Astrocyte (in vitro differentiated cells and primary cell): ENCODE results near the gene ME3. TPM values are rescaled to one million over a fixed set of nuclear protein-coding genes. Genes with fewer than 3 reads are reported as not detected.

ENCODE experiments used
- DNase-seq: peaks from one replicate; pipeline ENCODE4 v3.0.0-alpha.2; 2010; ENCODE audit warnings: low read depth
- FAIRE-seq: peaks from 2 replicates; lab custom pipeline; 2011; peaks lifted over from hg19 to GRCh38; lab: Jason Lieb, UNC
- H2AFZ ChIP-seq: 2 replicates; pipeline ENCODE4 v1.6.0; 2012; ENCODE audit warnings: low read depth, low read length, inconsistent platforms
- H3K27ac ChIP-seq: 2 replicates; pipeline ENCODE4 v1.5.1; 2011; ENCODE audit warnings: low read depth, low read length, inconsistent platforms
- H3K27me3 ChIP-seq: 2 replicates; pipeline ENCODE4 v1.6.0; 2011; ENCODE audit warnings: low read length, inconsistent platforms; ENCODE audit not compliant: insufficient read depth
- H3K36me3 ChIP-seq: 2 replicates; pipeline ENCODE4 v1.5.1; 2011; ENCODE audit warnings: low read length, inconsistent platforms; ENCODE audit not compliant: insufficient read depth
- H3K4me1 ChIP-seq: 2 replicates; pipeline ENCODE4 v1.5.1; 2011; ENCODE audit warnings: low read length, inconsistent platforms; ENCODE audit not compliant: insufficient read depth
- H3K4me2 ChIP-seq: 2 replicates; pipeline ENCODE4 v1.6.0; 2012; ENCODE audit warnings: low read length, inconsistent platforms
- H3K4me3 ChIP-seq: 2 replicates; pipeline ENCODE4 v1.5.1; 2011; ENCODE audit warnings: low read depth, mild to moderate bottlenecking, low read length, inconsistent platforms; ENCODE audit not compliant: insufficient read depth
- H3K79me2 ChIP-seq: 2 replicates; pipeline ENCODE4 v1.6.0; 2012; ENCODE audit warnings: mild to moderate bottlenecking, low read length, inconsistent platforms; ENCODE audit not compliant: insufficient read depth
- H3K9ac ChIP-seq: 2 replicates; pipeline ENCODE4 v1.6.0; 2012; ENCODE audit warnings: mild to moderate bottlenecking, low read length, inconsistent platforms
- H3K9me3 ChIP-seq: 2 replicates; pipeline ENCODE4 v1.5.1; 2012; ENCODE audit warnings: low read depth, mild to moderate bottlenecking, low read length, inconsistent platforms; ENCODE audit not compliant: insufficient read depth
- H4K20me1 ChIP-seq: 2 replicates; pipeline ENCODE4 v1.6.0; 2012; ENCODE audit warnings: low read length, inconsistent platforms; ENCODE audit not compliant: insufficient read depth
- H3K27ac Mint-ChIP-seq: one replicate; pipeline ENCODE4 v1.8.0; 2021; ENCODE audit warnings: mild to moderate bottlenecking, mixed read lengths; ENCODE audit not compliant: unreplicated experiment
- H3K27me3 Mint-ChIP-seq: one replicate; pipeline ENCODE4 v1.8.0; 2021; ENCODE audit warnings: low read depth, mixed read lengths; ENCODE audit not compliant: unreplicated experiment
- H3K36me3 Mint-ChIP-seq: one replicate; pipeline ENCODE4 v1.8.0; 2021; ENCODE audit warnings: low read depth, mixed read lengths; ENCODE audit not compliant: unreplicated experiment
- H3K4me1 Mint-ChIP-seq: one replicate; pipeline ENCODE4 v1.8.0; 2021; ENCODE audit warnings: low read depth, mixed read lengths; ENCODE audit not compliant: unreplicated experiment
- H3K4me3 Mint-ChIP-seq: one replicate; pipeline ENCODE4 v1.8.0; 2021; ENCODE audit warnings: mild to moderate bottlenecking, moderate library complexity, mixed read lengths; ENCODE audit not compliant: unreplicated experiment
- H3K9me3 Mint-ChIP-seq: one replicate; pipeline ENCODE4 v1.8.0; 2021; ENCODE audit warnings: mild to moderate bottlenecking, mixed read lengths; ENCODE audit not compliant: unreplicated experiment
- EZH2 ChIP-seq: IDR thresholded peaks from 2 replicates; pipeline ENCODE4 v1.6.1; 2012; ENCODE audit warnings: mild to moderate bottlenecking, low read length, inconsistent platforms; ENCODE audit not compliant: insufficient read depth
- total RNA-seq: library from RNA; stranded (reverse); gene quantifications from 2 replicates; pipeline ENCODE4 v1.2.1, GENCODE V29; 2021
- TF ChIP-seq, protein P1 (sequence below): IDR thresholded peaks from 2 replicates; pipeline ENCODE4 v1.5.1; 2011; ENCODE audit warnings: low read depth, mild to moderate bottlenecking, inconsistent platforms, low read length, moderate library complexity; ENCODE audit not compliant: insufficient read depth

Gene ME3
- total RNA-seq, 1 donor from 2014 or later: 28.6 TPM

DNA sequence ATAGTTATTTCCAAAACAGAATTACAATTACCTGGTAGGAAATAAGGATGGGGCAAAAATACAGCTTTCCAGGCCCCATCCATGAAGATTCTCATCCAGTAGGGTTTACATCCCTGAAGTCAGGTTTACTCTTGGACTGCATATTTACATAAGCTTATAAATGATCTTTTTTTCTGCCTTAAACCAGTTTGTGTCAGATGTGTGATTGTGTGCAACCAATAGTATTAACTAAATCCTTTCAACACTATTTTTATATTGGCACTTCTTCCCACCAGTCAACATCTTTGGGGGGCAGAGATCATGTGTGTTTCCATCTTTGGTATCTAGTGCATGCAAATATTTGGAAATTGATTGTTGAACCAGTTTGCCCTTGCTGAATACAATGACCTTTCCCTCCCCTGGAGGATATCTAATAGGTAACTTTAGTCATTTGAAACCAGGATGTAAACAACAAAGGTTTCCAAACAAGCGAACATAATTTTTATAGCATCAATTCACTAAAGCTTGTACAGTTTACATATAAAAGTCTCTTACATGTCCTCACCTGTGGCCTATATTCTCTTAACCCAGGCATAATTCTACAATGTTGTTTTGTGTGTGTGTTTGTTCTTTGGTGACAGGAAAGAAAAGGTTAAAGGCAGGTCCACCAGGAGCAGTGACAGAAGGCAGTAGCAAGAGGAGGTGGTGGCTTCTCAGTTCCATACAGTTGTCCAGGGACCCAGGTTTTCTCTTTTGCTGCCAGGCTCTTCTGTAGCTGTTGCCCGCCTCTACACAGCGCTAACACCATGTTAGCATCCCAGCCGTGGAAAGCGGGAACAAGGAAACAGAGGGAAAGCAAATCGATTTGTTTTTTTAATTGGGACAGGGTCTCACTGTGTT is 1.7 kb upstream of the ME3 start:
- no peaks in the 10 kb centered on the region for H3K79me2 ChIP-seq
- H4K20me1 ChIP-seq: no peaks in the 10 kb centered on the region
- TF ChIP-seq, protein P1, sequence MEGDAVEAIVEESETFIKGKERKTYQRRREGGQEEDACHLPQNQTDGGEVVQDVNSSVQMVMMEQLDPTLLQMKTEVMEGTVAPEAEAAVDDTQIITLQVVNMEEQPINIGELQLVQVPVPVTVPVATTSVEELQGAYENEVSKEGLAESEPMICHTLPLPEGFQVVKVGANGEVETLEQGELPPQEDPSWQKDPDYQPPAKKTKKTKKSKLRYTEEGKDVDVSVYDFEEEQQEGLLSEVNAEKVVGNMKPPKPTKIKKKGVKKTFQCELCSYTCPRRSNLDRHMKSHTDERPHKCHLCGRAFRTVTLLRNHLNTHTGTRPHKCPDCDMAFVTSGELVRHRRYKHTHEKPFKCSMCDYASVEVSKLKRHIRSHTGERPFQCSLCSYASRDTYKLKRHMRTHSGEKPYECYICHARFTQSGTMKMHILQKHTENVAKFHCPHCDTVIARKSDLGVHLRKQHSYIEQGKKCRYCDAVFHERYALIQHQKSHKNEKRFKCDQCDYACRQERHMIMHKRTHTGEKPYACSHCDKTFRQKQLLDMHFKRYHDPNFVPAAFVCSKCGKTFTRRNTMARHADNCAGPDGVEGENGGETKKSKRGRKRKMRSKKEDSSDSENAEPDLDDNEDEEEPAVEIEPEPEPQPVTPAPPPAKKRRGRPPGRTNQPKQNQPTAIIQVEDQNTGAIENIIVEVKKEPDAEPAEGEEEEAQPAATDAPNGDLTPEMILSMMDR: no peak
- TF ChIP-seq EZH2: no peak
- FAIRE-seq (no peak), DNase-seq (no peak)
- H3K36me3 ChIP-seq: no peaks in the 10 kb centered on the region
- H3K27ac Mint-ChIP-seq: peak overlapping the region; percentile 29
- no peaks in the 10 kb centered on the region for H3K27me3 Mint-ChIP-seq
- no peak overlapping the region for H3K27ac ChIP-seq
- H3K9me3 ChIP-seq: no peaks in the 10 kb centered on the region
- no peak overlapping the region for H3K4me3 ChIP-seq
- peaks cover 44% of the 10 kb centered on the region for H3K4me1 Mint-ChIP-seq
- peaks cover 2% of the 10 kb centered on the region for H3K9me3 Mint-ChIP-seq
- no peak overlapping the region for H3K4me3 Mint-ChIP-seq
- H3K4me1 ChIP-seq: peaks cover 17% of the 10 kb centered on the region
- H2AFZ ChIP-seq: no peak overlapping the region
- H3K36me3 Mint-ChIP-seq: no peaks in the 10 kb centered on the region
- no peak overlapping the region for H3K9ac ChIP-seq
- no peak overlapping the region for H3K4me2 ChIP-seq
- H3K27me3 ChIP-seq: no peaks in the 10 kb centered on the region

DNA sequence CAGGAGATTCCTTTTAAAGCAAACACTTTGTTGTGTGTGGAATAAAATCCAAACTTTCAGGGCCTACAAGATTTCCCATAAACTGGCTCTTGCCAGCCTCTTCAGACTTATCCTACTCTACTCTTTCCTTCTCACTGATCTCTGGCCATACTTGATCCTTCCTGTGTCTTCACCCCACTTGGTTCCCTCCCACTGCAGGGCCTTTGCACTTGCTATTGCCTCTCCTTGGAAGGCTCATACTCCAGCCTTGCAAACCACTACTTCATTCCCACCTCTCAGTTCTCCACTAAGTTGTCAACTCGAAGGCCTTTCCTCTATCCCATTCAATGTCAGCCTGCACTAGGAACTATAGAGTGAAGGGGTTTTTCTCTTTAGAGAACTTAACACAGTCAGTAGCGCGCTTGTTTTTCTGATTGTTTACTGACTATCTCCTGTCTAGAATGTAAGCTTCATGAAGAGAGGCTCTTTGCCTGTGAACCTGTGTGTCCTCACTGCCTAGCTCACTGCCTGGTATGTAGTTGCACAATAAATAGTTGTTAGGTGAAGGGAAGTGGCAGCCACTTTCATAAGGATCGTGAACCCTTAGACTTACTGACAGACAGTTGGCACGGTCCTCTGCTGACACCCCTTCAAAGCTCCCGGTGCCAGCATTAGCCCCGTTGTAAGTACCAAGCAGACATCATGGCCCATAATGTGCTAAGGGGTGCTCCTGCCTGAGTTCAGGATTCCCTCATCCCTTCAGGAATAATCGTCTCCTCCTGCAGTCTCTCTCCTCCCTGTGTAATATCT is 833 bp upstream of the ME3 start:
- H4K20me1 ChIP-seq: no peaks in the 10 kb centered on the region
- H3K79me2 ChIP-seq: no peaks in the 10 kb centered on the region
- Mint-ChIP-seq H3K9me3 (peaks cover 2% of the 10 kb centered on the region), H3K27me3 (no peaks in the 10 kb centered on the region), H3K4me1 (peaks cover 38% of the 10 kb centered on the region), H3K27ac (no peak overlapping the region), H3K4me3 (peak overlapping the region; percentile 81), H3K36me3 (no peaks in the 10 kb centered on the region)
- DNase-seq (no peak), FAIRE-seq (no peak)
- H3K4me1 ChIP-seq: peaks cover 10% of the 10 kb centered on the region
- no peaks in the 10 kb centered on the region for H3K36me3 ChIP-seq
- no peak overlapping the region for H3K9ac ChIP-seq
- H3K27me3 ChIP-seq: no peaks in the 10 kb centered on the region
- no peak overlapping the region for H3K4me3 ChIP-seq
- H3K4me2 ChIP-seq: peak overlapping the region; percentile 92
- no peak overlapping the region for H3K27ac ChIP-seq
- H3K9me3 ChIP-seq: no peaks in the 10 kb centered on the region
- no peak overlapping the region for H2AFZ ChIP-seq
- no peak for TF ChIP-seq EZH2
- TF ChIP-seq, protein P1: no peak
